Measurements from ENCODE around the gene ASPHD1. TPM values are rescaled to one million over a fixed set of nuclear protein-coding genes. Genes with fewer than 3 reads are reported as not detected.

ASPHD1 gene
- total RNA-seq, 2 experiments from 2014 or later, result 2.0 to 2.1 TPM

- DNase-seq (no peak), ATAC-seq (no peak)
- H3K4me3 Mint-ChIP-seq, result no peak overlapping the region
- no peak overlapping the region for H3K27ac Mint-ChIP-seq
- intact Hi-C loops (cut with micrococcal nuclease), result no loop called here
- POLR2A ChIA-PET, result interaction anchor here (1.3 to 1.9 kb wide), 2 partner anchors 12 to 14 kb away, joined by 3 to 6 read pairs; partner anchors contain the start of genes ASPHD1 and KCTD13
- TF ChIP-seq CTCF (IDR thresholded peaks at IDR 0.05), result no peak
- peaks cover 13% of the 10 kb centered on the region for H3K4me1 Mint-ChIP-seq (ENCODE audit: low read depth)
- CTCF ChIA-PET, result interaction anchor here (1.5 kb wide), 1 partner anchor 13 kb away, joined by 3 read pairs; no protein-coding TSS in a partner anchor
- no peaks in the 10 kb centered on the region for H3K9me3 Mint-ChIP-seq
- no peaks in the 10 kb centered on the region for H3K27me3 Mint-ChIP-seq
- peaks cover 21% of the 10 kb centered on the region for H3K36me3 Mint-ChIP-seq (ENCODE audit: low read depth)
These were observed 11.8 kb downstream of the ASPHD1 start for GRCh38 chr16:29912087-29912486.

DNA sequence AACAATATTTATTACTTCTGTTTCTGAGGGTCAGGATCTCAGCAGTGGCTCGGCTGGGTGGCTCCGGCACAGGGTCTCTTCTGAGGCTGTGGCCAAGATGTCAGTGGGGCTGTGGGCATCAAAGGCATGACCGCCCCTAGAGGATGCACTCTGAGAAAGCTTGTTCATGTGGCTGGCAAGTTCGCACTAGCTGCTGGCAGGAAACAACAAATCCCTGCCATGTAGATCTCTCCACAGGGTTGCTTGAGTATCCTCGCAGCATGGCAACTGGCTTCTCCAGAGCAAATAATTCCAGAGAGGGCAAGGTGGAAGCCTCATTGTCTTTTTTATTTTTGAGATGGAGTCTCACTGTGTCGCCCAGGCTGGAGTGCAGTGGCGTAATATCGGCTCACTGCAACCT lies 13.2 kb downstream of the ASPHD1 start:
- TF ChIP-seq CTCF (IDR thresholded peaks at IDR 0.05), result no peak
- Mint-ChIP-seq H3K4me3 (no peak overlapping the region), H3K4me1 (ENCODE audit: low read depth) (peaks cover 13% of the 10 kb centered on the region), H3K27ac (no peak overlapping the region), H3K36me3 (ENCODE audit: low read depth) (peaks cover 19% of the 10 kb centered on the region), H3K27me3 (no peaks in the 10 kb centered on the region), H3K9me3 (no peaks in the 10 kb centered on the region)
- ATAC-seq (no peak), DNase-seq (no peak)
- POLR2A ChIA-PET, result interaction anchor here (1.1 to 1.4 kb wide), 2 partner anchors 9 to 36 kb away, joined by 3 to 5 read pairs; no protein-coding TSS in a partner anchor
- intact Hi-C loops (cut with micrococcal nuclease), result no loop called here
- CTCF ChIA-PET, result interaction anchor here (1.5 kb wide), 1 partner anchor 66 kb away, joined by 4 read pairs; no protein-coding TSS in a partner anchor

DNA sequence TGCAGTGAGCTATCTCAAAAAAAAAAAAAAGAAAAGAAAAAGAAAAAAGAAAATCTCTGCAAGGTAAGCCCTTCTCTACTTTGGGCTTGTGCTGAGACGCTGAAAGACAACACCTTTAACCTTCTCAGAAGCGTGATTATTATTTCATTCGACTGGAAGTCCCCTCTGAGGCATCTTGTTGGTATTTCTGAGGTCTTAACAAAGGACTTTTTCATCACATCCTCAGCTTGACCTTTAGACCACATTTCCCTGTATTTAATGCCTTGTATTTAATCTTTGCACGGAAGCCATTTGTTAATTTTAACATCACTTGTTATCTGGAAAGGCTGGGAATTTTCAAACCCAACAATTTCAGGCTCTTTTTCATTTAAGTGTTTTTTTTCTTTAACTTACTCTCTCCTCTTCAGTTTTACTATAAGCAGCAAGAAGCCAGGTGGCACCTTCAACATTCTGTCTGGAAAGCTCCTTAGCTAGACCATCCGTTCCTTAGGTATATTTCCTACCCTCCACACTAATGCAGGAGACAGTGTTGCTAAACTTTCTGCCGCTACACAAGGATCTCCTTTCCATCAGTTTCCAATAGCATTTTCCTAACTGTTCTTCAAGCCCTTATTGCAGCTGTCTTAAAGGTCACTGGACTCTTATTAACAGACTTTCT lies 15.4 kb downstream of the ASPHD1 start:
- DNase-seq (no peak), ATAC-seq (peak; percentile 51)
- peaks cover 28% of the 10 kb centered on the region for H3K36me3 Mint-ChIP-seq (ENCODE audit: low read depth)
- no peak for TF ChIP-seq CTCF (IDR thresholded peaks at IDR 0.05)
- ChIA-PET CTCF (interaction anchor here (1.0 to 2.6 kb wide), 5 partner anchors 26 to 224 kb away, joined by 3 to 10 read pairs (median 6); no protein-coding TSS in a partner anchor), POLR2A (interaction anchor here (1.2 to 2.4 kb wide), 2 partner anchors 11 to 23 kb away, joined by 3 to 18 read pairs; partner anchors contain the start of gene KCTD13)
- H3K27me3 Mint-ChIP-seq, result no peaks in the 10 kb centered on the region
- peak overlapping the region; percentile 68 for H3K27ac Mint-ChIP-seq
- intact Hi-C loops (cut with micrococcal nuclease), result no loop called here
- H3K4me1 Mint-ChIP-seq (ENCODE audit: low read depth), result peaks cover 18% of the 10 kb centered on the region
- H3K9me3 Mint-ChIP-seq, result no peaks in the 10 kb centered on the region
- H3K4me3 Mint-ChIP-seq, result no peak overlapping the region

DNA sequence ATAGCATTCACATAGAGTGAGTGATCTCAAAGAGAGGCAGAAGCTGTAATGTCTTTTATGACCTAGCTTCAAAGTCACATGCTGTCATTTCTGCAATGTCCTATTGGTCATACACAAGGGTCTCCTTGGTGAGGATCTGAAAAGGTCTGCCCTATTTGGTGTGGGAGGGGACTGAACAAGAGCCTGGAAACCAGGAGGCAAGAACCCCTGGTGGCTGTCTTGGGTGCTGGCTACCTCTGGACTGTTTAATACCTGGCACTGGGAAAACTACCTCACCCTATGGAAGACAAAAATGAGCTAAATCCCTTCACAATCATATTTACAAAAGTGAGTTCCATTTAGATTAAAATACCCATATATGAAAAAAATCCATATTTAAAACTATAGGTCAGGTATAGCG lies 16.7 kb downstream of the ASPHD1 start:
- no peaks in the 10 kb centered on the region for H3K9me3 Mint-ChIP-seq
- no peak overlapping the region for H3K27ac Mint-ChIP-seq
- ATAC-seq, result peak; percentile 34
- H3K4me1 Mint-ChIP-seq (ENCODE audit: low read depth), result peaks cover 22% of the 10 kb centered on the region
- no peak overlapping the region for H3K4me3 Mint-ChIP-seq
- no peak for TF ChIP-seq CTCF (IDR thresholded peaks at IDR 0.05)
- intact Hi-C loops (cut with micrococcal nuclease), result no loop called here
- no peak for DNase-seq
- POLR2A ChIA-PET, result interaction anchor here (0.6 to 2.4 kb wide), 2 partner anchors 9 to 17 kb away, joined by 3 to 18 read pairs; partner anchors contain the start of gene KCTD13
- no peaks in the 10 kb centered on the region for H3K27me3 Mint-ChIP-seq
- CTCF ChIA-PET, result interaction anchor here (0.8 to 2.6 kb wide), 8 partner anchors 9 to 225 kb away, joined by 3 to 10 read pairs (median 3); partner anchors contain the start of gene KCTD13
- peaks cover 37% of the 10 kb centered on the region for H3K36me3 Mint-ChIP-seq (ENCODE audit: low read depth)
